T-cell (primary cell): ENCODE data around the gene EFCAB13. TPM values are rescaled to one million over a fixed set of nuclear protein-coding genes. Genes with fewer than 3 reads are reported as not detected.
A peak's percentile ranks its signal among the peaks of the same experiment; 100 is the strongest.

Experiments used
- ATAC-seq, 4 experiments: fragments of 200-7000 bp in 3 of 4; fragments of 150-1000 bp in 1 of 4; cut with Tn5 transposase; replicated peaks in 1 of 4; 1 replicate in 3 of 4; 2 replicates in 1 of 4; pipeline ENCODE4 v1.10.0; 2021; ENCODE audit warnings: moderate library complexity in 3 of 4, mild to moderate bottlenecking in 2 of 4, moderate number of reproducible peaks in 1 of 4
- CTCF ChIA-PET, 2 donors: fragments of 300-600 bp; sonication (Branson Sonifier 250); formaldehyde crosslinking; loops; one replicate each; lab custom pipeline; 2022; ENCODE audit warnings: antibody characterized with exemption in 2 of 2; lab: Charles Lee
- POLR2A ChIA-PET, 2 donors: fragments of 300-600 bp; sonication (Branson Sonifier 250); formaldehyde crosslinking; loops; one replicate each; lab custom pipeline; 2022; ENCODE audit warnings: antibody characterized with exemption in 2 of 2; lab: Charles Lee
- DNase-seq, 35 experiments: peaks; one replicate each; pipeline versions ENCODE4 v3.0.0 to v3.0.0-alpha.2; 2013 to 2023
- H3K27ac ChIP-seq: one replicate; pipeline ENCODE4 v1.5.1; 2013; ENCODE audit warnings: low read length
- H3K27me3 ChIP-seq, 2 experiments: replicated peaks in 1 of 2; 1 replicate in 1 of 2; 2 replicates in 1 of 2; pipeline versions ENCODE4 v1.6.1 to v1.7.0; 2013; ENCODE audit warnings: low read length in 1 of 2, mixed read lengths in 1 of 2; ENCODE audit not compliant: control insufficient read depth in 2 of 2, insufficient read depth in 2 of 2; ENCODE audit errors: extremely low read depth in 1 of 2
- H3K36me3 ChIP-seq, 2 donors: 1 replicate in 1 of 2; 2 replicates in 1 of 2; pipeline versions ENCODE4 v1.6.1 to v1.7.0; 2013; ENCODE audit warnings: low read length in 1 of 2; ENCODE audit not compliant: control insufficient read depth in 2 of 2, insufficient read depth in 1 of 2; ENCODE audit errors: extremely low read depth in 1 of 2
- H3K4me1 ChIP-seq, 2 experiments: 1 replicate in 1 of 2; 2 replicates in 1 of 2; pipeline versions ENCODE4 v1.6.1 to v1.7.0; 2013; ENCODE audit warnings: low read length in 2 of 2, mixed read lengths in 1 of 2; ENCODE audit not compliant: insufficient read depth in 2 of 2, control insufficient read depth in 1 of 2; ENCODE audit errors: extremely low read depth in 1 of 2
- H3K4me3 ChIP-seq, 2 donors: 1 replicate in 1 of 2; 2 replicates in 1 of 2; pipeline versions ENCODE4 v1.5.1 to v1.7.0; 2013; ENCODE audit warnings: mild to moderate bottlenecking in 2 of 2, low read length in 1 of 2, moderate library complexity in 1 of 2; ENCODE audit not compliant: control insufficient read depth in 1 of 2; ENCODE audit errors: extremely low read depth in 1 of 2
- H3K9me3 ChIP-seq: 2 replicates; pipeline ENCODE4 v1.7.0; 2013
- H3K27ac Mint-ChIP-seq, 2 donors: one replicate each; pipeline ENCODE4 v1.8.0; 2020 to 2021; ENCODE audit warnings: mild to moderate bottlenecking in 2 of 2, mixed read lengths in 2 of 2
- H3K27me3 Mint-ChIP-seq, 2 donors: one replicate each; pipeline ENCODE4 v1.8.0; 2021 to 2022; ENCODE audit warnings: mixed read lengths in 2 of 2
- H3K36me3 Mint-ChIP-seq: one replicate; pipeline ENCODE4 v1.8.0; 2021; ENCODE audit warnings: mixed read lengths
- H3K4me1 Mint-ChIP-seq, 3 donors: one replicate each; pipeline ENCODE4 v1.8.0; 2020 to 2022; ENCODE audit warnings: mixed read lengths in 3 of 3, mild to moderate bottlenecking in 1 of 3
- H3K4me3 Mint-ChIP-seq, 3 donors: one replicate each; pipeline ENCODE4 v1.8.0; 2020 to 2022; ENCODE audit warnings: mild to moderate bottlenecking in 3 of 3, mixed read lengths in 3 of 3, moderate library complexity in 3 of 3
- H3K9me3 Mint-ChIP-seq, 3 donors: one replicate each; pipeline ENCODE4 v1.8.0; 2020 to 2022; ENCODE audit warnings: mixed read lengths in 3 of 3
- WGBS: methylation state at CpG from one replicate; pipeline ENCODE4 v1.1.5; 2013; ENCODE audit warnings: missing lambda C conversion rate; ENCODE audit not compliant: insufficient coverage; 5-methylcytosine and 5-hydroxymethylcytosine counted together
- total RNA-seq, 35 experiments: library from RNA in 6 of 35; stranded (reverse) in 6 of 35; fragments of 120-200 nt in 1 of 35; gene quantifications; one replicate each; pipeline versions ENCODE4 v1.2.1 to v1.2.4 and lab custom pipeline; 2013 to 2026

Gene EFCAB13
- total RNA-seq, 5 donors from 2014 or later (not counting 1 experiment from before 2014, with no cell fraction given) = 13.4 to 19.1 (median 15.2) TPM

DNA sequence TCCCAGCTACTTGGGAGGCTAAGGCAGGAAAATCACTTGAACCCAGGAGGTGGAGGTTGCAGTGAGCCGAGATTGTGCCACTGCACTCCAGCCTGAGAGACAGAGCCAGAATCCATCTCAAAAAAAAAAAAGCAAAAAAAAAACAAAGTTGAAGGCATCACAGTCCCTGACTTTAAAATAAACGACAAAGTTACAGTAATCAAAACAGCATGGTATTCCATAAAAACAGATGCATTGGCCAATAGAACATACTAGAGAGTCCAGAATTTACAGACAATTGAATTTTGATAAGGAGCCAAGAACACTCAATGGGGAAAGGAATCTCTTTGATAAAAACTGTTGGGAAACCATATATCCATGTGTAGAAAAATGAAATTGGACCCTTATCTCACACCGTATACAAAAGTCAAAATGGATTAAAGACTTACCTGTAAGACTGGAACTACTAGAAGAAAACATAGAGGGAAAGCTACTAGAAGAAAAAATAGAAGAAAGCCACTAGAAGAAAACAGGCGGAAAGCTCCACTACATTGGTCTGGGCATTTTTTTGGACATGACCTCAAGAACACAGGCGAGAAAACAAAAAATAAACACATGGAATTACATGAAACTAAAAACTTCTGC, 2.8 kb upstream of the EFCAB13 start:
- Histone ChIP-seq H3K4me1 (peaks cover 3 to 16% of the 10 kb centered on the region in 2 experiments), H3K27ac (no peak overlapping the region), H3K4me3 (no peak overlapping the region), H3K9me3 (no peaks in the 10 kb centered on the region), H3K36me3 (no peaks in the 10 kb centered on the region), H3K27me3 (no peaks in the 10 kb centered on the region)
- peaks cover 13 to 23% (median 21%) of the 10 kb centered on the region in 3 donors for H3K4me1 Mint-ChIP-seq
- H3K27me3 Mint-ChIP-seq = no peaks in the 10 kb centered on the region
- no peak overlapping the region for H3K4me3 Mint-ChIP-seq
- CTCF ChIA-PET = interaction anchor here in 1 of 2 donors (0.6 kb wide), 1 partner anchor 8 kb away, joined by 3 read pairs; no protein-coding TSS in a partner anchor
- DNase-seq (no peak), ATAC-seq (no peak)
- WGBS = 100% methylated on average over 1 of the region's 5 CpGs
- H3K27ac Mint-ChIP-seq = no peak overlapping the region
- no peaks in the 10 kb centered on the region for H3K36me3 Mint-ChIP-seq
- H3K9me3 Mint-ChIP-seq = no peaks in the 10 kb centered on the region
- POLR2A ChIA-PET = no interaction called here

GRCh38 chr17:47324224-47325020, 667 bp downstream of the EFCAB13 start:
- peak overlapping the region; percentile 93 to 96 for H3K27ac Mint-ChIP-seq
- WGBS = 0% methylated on average over 15 of the region's 28 CpGs
- H3K36me3 Mint-ChIP-seq = peaks cover 5% of the 10 kb centered on the region
- peak overlapping the region; percentile 82 to 94 for H3K4me3 ChIP-seq
- POLR2A ChIA-PET = interaction anchor here in 1 of 2 donors (0.5 kb wide), 1 partner anchor 199 kb away, joined by 3 read pairs; no protein-coding TSS in a partner anchor
- H3K36me3 ChIP-seq = no peaks in the 10 kb centered on the region
- no peaks in the 10 kb centered on the region for H3K9me3 Mint-ChIP-seq
- no peaks in the 10 kb centered on the region for H3K27me3 Mint-ChIP-seq
- CTCF ChIA-PET = interaction anchor here (0.6 to 1.2 kb wide), 2 partner anchors 9 to 541 kb away, joined by 3 to 7 read pairs; no protein-coding TSS in a partner anchor
- peak; percentile 59 to 68 (median 64) for ATAC-seq
- peaks cover 13 to 23% (median 21%) of the 10 kb centered on the region in 3 donors for H3K4me1 Mint-ChIP-seq
- no peaks in the 10 kb centered on the region for H3K9me3 ChIP-seq
- H3K4me1 ChIP-seq = peaks cover 3 to 16% of the 10 kb centered on the region in 2 experiments
- H3K27ac ChIP-seq = peak overlapping the region; percentile 78
- DNase-seq = peak; percentile 20 to 71 (median 49)
- H3K27me3 ChIP-seq = no peaks in the 10 kb centered on the region
- peak overlapping the region; percentile 95 to 99 (median 96) for H3K4me3 Mint-ChIP-seq

DNA sequence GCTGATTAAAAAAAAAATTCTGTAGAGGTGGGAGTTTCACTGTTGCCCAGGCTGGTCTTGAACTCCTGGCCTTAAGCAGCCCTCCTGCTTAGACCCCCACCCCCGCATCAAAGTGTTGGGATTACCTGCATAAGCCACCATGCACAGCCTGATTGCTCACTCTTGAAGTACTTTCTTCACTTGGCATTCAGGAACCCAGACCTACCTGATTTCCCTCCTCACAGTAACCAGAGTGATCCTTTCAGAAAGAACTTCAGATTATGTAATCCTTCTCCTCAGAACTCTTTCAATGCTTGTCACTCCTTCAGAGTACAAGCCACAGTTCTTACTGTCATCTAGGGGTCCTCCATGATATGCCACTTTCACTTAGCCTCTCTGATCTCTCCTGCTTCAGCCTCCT, 1.4 kb downstream of the EFCAB13 start:
- 100% methylated on average over 1 of the region's 1 CpG for WGBS
- peak overlapping the region in 1 of 2 donors; percentile 96 for H3K27ac Mint-ChIP-seq
- H3K4me3 Mint-ChIP-seq = peak overlapping the region; percentile 95 to 99 (median 96)
- POLR2A ChIA-PET = interaction anchor here in 1 of 2 donors (0.6 kb wide), 1 partner anchor 244 kb away, joined by 3 read pairs; no protein-coding TSS in a partner anchor
- ATAC-seq = no peak
- Histone ChIP-seq H3K27me3 (no peaks in the 10 kb centered on the region), H3K36me3 (no peaks in the 10 kb centered on the region), H3K27ac (no peak overlapping the region), H3K4me1 (peaks cover 3 to 16% of the 10 kb centered on the region in 2 experiments), H3K9me3 (no peaks in the 10 kb centered on the region), H3K4me3 (no peak overlapping the region)
- peak in 1 of 35 experiments; percentile 7 for DNase-seq
- no peaks in the 10 kb centered on the region for H3K9me3 Mint-ChIP-seq
- H3K27me3 Mint-ChIP-seq = no peaks in the 10 kb centered on the region
- CTCF ChIA-PET = interaction anchor here in 1 of 2 donors (1.2 kb wide), 1 partner anchor 10 kb away, joined by 5 read pairs; no protein-coding TSS in a partner anchor
- H3K4me1 Mint-ChIP-seq = peaks cover 13 to 23% (median 21%) of the 10 kb centered on the region in 3 donors
- H3K36me3 Mint-ChIP-seq = peaks cover 9% of the 10 kb centered on the region

DNA sequence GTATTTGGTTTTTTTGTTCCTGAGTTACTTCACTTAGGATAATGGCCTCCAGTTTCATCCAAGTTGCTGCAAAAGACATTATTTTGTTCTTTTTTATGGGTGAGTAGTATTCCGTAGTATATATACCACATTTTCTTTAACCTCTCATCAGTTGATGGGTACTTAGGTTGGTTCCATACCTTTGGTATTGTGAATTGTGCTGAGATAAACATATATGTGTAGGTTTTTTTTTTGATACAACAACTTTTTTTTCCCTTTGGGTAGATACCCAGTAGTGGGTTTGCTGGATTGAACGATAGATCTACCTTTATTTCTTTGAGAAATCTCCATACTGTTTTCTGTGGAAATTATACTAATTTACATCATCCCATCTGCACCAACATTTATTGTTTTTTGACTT, 6.8 kb downstream of the EFCAB13 start:
- WGBS = no CpG with 5 or more reads among the region's 2 CpGs
- Histone ChIP-seq H3K27me3 (no peaks in the 10 kb centered on the region), H3K4me1 (no peaks in the 10 kb centered on the region), H3K36me3 (no peaks in the 10 kb centered on the region), H3K4me3 (no peak overlapping the region), H3K9me3 (no peaks in the 10 kb centered on the region), H3K27ac (no peak overlapping the region)
- Mint-ChIP-seq H3K36me3 (peaks cover 44% of the 10 kb centered on the region), H3K4me1 (peaks cover 0 to 2% (median under 1%) of the 10 kb centered on the region in 3 donors), H3K27ac (no peak overlapping the region), H3K4me3 (no peak overlapping the region), H3K27me3 (no peaks in the 10 kb centered on the region), H3K9me3 (no peaks in the 10 kb centered on the region)
- CTCF ChIA-PET = no interaction called here
- DNase-seq (no peak), ATAC-seq (no peak)
- POLR2A ChIA-PET = no interaction called here

- H3K9me3 Mint-ChIP-seq = no peaks in the 10 kb centered on the region
- Histone ChIP-seq H3K27me3 (no peaks in the 10 kb centered on the region), H3K36me3 (no peaks in the 10 kb centered on the region), H3K4me1 (no peaks in the 10 kb centered on the region), H3K4me3 (no peak overlapping the region), H3K9me3 (no peaks in the 10 kb centered on the region), H3K27ac (no peak overlapping the region)
- no peak for DNase-seq
- no peaks in the 10 kb centered on the region for H3K4me1 Mint-ChIP-seq
- no peaks in the 10 kb centered on the region for H3K27me3 Mint-ChIP-seq
- peaks cover 50% of the 10 kb centered on the region for H3K36me3 Mint-ChIP-seq
- H3K4me3 Mint-ChIP-seq = no peak overlapping the region
- POLR2A ChIA-PET = no interaction called here
- no peak for ATAC-seq
- H3K27ac Mint-ChIP-seq = no peak overlapping the region
- CTCF ChIA-PET = no interaction called here
Measured at GRCh38 chr17:47332287-47332686, 8.5 kb downstream of the EFCAB13 start.

GRCh38 chr17:47335101-47335936, 11.6 kb downstream of the EFCAB13 start:
- H3K36me3 Mint-ChIP-seq = peaks cover 44% of the 10 kb centered on the region
- no peaks in the 10 kb centered on the region for H3K9me3 Mint-ChIP-seq
- ChIA-PET CTCF (no interaction called here), POLR2A (no interaction called here)
- H3K27me3 Mint-ChIP-seq = no peaks in the 10 kb centered on the region
- no peak overlapping the region for H3K4me3 ChIP-seq
- H3K4me3 Mint-ChIP-seq = no peak overlapping the region
- no peaks in the 10 kb centered on the region for H3K4me1 ChIP-seq
- no CpG with 5 or more reads among the region's 4 CpGs for WGBS
- H3K27ac ChIP-seq = no peak overlapping the region
- H3K36me3 ChIP-seq = no peaks in the 10 kb centered on the region
- H3K27ac Mint-ChIP-seq = no peak overlapping the region
- ATAC-seq = no peak
- DNase-seq = no peak
- H3K4me1 Mint-ChIP-seq = no peaks in the 10 kb centered on the region
- no peaks in the 10 kb centered on the region for H3K27me3 ChIP-seq
- no peaks in the 10 kb centered on the region for H3K9me3 ChIP-seq
